COLO668 (cell line): ENCODE data around the gene CD52.
"Not testable (repeated sequence)": the region's sequence is repeated elsewhere in the genome, so short reads cannot be mapped to it uniquely, and the experiment has no call there.

Source experiments
- DNase-seq: peaks from one replicate; lab custom pipeline; 2025; ENCODE audit not compliant: unreplicated experiment; lab: John Stamatoyannopoulos, UW

CD52 gene

DNA sequence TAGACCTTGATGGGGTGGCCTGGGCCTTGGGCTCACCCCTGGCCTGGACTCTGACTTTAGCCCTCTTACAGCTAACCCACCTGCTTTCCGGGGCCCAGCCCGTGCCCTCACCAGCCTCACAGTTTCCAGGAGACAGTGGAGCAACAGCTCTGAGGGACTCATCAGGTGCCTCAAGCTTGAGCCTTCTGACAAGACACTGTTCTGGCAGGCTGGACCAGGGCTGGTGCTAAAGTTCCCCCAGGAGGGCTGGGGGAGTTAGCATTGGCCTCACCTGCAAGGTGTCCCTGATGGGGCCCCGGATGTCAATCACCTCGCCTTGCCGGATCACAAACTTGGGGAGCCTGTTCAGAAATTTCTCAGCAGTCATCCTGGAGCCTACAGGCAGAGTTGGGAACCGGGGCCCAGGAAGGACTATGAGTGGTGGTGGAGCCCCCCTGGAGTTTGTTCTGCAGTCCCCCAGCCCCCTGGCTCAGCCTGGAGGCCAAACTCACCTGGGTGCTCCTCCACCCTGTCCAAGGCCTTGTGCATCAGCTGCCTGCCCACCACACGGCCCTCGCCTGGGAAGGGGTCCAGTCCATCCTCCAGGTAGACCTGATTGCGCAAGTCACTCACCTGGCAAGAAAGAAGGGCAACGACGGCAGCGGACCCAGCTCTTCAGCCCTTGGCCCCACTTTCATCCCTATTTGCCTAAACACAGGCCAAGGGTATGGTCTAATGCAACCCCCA, 33.7 kb upstream of the CD52 start:
- DNase-seq: no peak

DNA sequence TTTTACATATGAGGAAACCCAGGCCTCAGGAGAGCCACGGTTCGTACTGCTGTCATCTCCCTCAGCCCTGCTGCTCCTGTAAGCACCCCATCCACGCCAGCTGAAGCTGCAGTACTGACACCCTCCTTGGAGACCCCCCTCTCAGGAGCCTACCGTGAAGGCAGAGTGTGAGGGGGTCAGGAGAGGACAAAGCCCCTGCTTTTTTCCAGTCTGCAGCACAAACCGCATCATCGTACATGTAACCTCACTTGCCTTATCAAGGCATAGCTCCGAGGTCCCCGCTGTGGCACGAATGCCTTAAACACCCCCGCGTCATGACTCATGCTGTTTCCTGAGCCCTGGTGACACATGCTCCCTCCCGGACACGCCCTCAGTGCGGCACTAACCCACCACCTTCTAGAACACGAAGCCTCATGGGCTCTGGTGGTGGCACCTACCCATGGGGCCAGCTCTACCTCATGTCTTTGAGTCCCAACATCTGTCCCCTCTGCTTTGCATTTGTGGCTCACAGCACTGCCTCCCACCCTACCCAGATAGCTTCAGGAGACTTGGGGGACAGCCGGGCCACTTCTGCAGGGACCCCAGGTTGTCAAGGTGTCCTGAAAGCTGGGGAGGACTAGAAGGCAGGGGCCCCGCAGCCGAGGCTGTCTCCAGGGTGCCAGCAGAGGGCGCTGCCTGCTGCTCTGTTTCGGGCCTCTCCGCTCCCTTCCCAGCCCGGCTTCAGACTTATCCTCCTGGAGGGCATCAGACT, 33.0 kb upstream of the CD52 start:
- peak; percentile 63 for DNase-seq

DNA sequence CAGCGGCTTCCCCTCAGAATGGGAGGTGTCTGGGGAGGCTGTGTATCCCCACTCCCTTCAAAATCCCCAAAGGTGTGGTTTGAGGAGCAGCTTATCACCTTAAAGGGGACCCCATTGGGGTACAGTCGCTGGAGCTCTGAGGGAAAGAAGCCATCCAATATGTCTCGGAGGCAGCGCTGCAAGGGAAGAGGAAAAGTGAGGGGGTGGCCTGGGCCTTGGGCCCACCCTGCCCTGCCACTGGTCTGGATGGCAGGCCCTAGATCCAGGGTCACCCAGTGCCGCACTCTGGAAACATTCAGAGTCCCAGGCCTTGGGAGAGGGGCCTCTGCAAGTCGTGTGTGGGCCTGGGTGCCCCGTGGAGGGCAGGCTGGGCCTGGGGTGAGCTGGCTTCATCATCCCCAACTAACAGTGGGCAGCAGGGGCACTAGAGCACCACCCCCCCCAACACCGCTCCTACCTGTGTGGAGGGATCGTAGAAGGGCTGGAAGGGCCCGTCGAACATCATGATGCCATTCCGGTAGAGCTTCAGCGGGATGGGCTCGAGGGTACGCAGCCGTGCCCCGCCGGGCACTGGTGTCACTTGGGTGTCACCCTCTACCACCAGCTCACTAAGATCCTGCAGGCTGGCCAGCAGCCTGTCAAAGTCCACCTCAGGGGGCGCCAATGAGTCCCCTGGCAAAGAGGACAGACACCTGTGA, 32.2 kb upstream of the CD52 start:
- peak; percentile 61 for DNase-seq

DNA sequence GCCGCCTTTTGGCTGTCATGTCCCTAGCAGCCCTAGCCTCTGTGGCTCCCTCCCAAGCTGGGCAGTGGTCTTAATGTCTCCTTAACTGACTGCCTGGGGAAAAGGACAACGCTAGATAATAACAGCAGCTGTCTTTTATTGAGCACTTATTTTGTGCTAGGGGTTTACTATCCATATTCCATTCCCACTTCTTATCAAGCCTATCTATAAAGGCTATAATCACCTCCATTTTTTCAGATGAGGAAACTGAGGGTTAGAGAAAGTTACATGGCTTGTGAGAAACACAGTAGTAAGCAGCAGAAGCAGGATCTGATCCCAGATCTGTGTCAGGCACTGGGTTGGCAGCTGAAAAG, 31.7 kb upstream of the CD52 start:
- no peak for DNase-seq

DNA sequence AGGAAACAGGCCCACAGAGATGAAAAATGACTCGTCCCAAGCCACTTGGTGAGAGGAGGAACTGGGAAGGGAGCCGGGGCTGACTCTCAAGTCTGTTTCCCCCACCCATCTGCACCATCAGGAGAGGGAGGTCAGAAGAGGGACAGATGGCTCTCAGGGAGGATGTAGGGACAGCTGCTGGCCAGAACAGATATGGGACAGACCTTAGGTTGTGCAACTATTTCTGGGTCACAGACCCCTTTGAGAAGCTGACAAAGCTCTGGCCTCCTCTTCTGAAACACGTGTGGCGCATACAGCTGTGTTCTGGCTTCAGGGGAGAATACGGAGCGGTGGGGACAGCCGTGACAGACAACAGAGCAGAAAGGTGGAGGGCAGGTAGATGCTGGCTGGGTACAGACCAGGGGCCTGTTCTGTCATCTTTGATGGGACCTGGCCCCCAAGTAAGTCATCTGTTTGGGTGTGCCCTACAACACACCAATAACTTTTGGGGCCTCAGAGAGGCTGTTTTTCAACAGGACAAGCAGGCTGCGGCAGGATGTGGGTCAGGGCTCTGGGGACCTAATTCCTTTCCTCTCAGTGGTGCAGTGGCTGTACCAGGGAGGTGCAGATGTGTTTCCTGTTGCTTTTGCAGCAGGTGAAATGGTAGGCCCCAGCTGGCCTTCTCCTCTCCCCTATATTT, 30.6 kb upstream of the CD52 start:
- no peak for DNase-seq

DNA sequence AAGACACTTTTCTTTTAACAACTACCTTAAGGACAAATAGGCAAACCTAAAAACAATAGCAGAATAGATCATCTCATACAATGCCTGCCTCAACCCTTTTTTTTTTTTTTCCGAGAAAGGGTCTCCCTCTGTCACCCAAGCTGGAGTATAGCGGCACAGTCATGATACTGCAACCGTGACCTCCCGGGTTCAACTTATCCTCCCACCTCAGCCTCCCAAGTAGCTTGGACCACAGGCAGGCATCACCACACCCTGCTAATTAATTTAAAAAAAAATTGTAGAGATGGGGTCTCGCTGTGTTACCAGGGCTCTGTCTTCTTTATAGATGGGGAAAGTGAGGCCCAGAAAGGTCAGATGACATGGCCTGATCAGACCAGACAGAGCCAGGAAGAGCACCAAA, 29.9 kb upstream of the CD52 start:
- no peak for DNase-seq

DNA sequence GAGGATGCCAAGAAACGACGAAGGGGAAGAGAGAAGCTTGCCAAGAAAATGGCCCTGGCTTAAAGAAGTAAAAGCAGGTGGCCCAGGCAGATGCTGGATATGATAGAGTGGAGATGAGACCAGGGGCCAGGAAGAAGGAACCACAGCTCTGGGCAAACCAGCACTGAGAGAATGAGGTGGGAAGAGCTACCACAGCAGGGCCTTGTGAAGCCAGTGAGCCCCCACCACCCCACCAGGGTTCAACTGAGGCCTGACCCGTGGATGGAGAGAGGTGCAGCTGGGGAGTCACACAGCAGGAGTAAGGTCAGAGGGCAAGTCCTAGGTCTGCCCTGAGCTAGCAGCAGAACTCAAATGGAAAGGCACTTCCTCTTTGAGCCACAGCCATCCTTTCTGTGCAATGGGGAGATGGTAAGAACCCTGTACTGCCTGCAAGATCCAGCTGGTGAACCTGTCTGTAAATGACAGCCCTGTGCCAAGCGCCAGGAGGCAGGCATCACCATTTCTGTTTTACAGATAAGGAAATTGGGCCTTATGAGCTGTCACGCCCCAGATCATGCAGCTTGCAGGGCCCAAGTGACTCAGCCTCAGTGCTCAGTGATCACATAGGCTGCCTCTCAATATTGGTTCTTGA, 29.3 kb upstream of the CD52 start:
- DNase-seq: no peak

DNA sequence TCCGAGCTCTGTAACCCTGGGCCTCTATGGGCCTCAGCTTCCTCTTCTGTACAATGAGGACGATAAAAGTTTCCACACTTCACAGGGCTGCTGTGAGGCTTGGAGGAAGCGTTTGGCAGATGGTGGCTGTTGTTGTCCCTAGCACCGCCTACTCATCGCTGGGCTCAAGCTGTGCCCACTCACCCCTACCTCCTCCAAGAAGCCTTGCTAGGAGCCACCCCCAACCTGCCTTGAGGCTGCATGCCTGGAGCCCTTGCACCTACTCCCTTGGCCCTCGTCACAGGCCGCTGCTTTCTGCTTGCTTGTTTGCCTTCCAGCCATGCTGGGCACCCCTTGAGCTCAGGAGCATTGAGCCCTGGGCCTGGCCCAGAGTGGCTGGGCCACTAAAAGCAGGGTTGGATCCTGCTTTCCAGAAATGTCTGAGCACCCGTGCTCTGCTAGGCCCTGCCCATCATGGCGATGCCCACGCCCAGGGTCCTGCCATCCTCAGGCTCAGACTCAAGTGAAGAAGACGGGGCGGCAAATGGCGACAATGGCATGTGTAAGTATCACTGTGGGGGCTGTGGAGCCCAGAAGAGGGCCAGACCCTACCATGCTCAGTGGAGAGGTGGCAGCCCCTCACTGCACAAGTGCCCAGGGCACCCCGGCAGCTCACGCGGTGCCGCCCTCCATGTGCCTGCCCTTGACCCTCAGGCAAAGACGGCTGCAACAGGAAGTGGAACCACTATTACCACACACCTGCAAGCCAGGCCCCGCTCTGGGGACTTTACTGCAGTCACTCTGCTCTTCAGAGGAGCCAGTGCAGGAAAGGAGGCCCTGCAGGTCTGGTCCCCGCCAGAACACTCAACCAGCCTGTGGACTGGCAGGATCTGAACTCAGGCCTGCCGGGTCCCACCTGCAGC, 28.3 kb upstream of the CD52 start:
- no peak for DNase-seq

DNA sequence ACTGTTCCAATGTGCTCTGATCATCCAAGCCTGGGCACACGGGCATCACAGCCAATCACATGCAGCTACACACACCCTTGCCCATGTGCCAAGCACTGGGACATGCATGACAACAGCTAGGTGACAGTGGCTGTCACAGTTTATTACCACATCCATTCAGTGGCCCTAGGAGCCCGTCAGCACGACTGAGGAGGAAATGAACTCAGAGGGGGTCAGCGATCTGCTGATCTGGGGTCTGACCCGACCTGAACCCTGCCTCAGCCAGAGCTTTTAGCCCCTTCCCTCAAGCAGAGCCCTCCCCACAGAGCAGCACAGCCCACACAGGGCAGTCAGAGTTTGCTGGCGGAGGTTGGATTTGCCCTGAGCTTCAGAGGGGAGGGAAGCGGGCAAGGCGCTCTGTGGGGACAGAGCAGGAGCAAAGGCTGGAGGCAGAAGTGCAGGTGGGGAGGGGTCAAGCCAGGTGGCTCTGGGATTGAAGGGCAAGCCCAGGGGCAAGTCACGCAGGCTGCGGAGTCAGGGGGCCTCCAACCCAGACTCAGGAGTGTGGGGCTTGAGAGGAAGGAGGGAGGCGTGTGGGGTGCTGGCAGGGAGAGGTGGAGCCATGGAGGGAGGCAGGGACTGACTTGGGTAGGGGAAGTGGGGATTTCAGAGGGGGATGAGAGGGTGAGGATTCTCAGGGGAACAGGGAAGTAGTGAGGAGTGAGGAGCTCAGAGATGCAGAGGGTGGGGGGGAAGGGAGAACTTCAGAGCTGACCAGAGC, 27.5 kb upstream of the CD52 start:
- no peak for DNase-seq

DNA sequence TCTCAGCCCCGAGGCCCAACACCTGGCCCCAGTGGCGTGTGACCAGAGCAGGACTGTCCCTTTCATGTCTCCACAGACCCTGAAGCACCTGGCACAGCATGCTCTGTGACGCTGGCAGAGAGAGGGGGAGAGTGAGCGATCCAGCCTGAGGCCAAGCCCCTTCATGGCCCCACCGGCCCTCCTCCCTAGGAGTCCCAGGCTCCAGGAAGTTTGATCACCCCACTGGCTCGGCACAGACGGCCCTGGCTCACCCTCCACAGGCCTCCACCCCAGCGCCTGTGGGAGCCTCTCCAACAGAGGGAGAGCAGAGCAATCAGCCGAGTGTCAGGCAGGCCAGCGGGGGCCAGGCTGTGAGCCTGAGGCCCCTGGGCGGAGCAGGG, 26.9 kb upstream of the CD52 start:
- no peak for DNase-seq

DNA sequence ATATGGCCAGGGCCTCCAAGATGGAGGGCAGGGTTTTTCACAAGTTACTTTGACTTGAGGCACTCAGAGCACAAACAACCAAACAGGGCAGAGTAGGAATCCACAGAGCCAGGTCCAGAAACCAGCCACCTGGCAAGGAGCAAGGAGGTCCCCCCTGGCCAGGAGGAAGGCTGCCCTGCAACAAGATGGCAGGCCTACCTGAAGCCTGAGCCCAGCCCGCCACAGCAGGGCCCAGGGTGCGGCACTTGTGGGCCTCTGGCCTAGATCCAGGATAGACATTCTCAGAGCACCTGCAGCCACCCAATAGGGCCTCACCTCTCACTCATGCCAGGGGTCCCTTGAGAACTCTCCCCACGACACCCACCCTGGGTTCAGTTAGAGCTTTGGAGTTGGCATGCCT, 26.3 kb upstream of the CD52 start:
- DNase-seq: no peak

DNA sequence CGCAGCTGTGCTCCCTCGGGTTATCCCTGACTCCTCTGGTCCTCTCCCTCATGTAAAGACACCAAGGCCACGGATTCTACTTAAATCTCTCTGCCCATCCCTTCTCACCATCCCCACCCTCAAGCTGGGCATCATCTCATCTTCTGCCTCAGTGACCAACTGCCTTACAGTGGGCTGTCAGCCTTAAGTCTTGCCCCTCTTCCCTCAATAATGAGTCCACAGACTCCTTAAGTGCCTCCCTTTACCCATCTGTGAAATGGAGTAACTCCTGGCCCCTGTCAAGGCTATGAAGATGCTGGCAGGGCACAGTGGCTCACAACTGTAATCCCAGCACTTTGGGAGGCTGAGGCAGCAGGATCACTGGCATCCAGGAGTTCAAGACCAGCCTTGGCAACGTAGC, 25.8 kb upstream of the CD52 start:
- DNase-seq: no peak

DNA sequence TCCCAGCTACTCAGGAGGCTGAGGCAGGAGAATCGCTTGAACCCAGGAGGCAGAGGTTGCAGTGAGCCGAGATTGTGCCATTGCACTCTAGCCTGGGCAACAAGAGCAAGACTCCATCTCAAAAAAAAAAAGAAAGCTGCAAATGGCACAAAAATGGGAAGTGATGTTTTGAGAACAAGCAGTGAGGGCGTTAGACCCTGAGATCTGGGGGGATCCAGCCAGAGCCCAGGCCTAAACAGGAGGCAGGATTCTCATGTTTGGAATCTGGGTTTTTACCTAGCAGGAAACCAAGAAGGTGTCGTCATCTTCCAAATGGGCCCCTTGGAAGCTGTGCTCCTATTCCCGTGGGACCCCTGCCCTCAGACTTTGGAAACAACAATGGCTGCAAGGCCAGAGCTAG, 25.0 kb upstream of the CD52 start:
- DNase-seq: not testable (repeated sequence)

DNA sequence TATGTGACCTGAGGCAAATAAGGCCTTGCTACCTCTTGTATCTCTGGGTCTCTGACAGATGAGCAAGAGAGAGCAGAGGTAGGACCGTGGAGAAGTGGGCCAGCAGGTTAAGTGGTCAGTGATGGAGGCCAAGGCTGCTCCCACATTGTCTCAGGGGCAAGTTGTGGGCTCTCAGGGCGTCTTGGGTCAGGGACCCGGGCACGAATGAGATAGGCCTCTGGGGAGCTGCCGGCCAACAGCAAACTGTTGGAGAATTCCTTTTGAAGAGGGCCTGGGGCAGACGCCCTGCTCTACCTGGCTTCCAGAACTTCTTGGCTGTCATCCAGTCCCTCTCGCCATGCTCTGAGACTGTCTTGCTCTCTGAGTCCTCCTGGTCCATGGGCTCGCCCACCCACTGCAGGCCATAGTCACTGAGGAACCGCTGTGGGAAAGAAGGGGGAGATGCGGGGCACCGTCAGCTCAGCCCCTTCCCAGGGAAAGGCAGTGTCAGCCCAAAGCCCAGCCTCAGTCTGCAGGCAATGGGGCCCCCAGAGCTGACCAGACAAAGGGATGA, 23.8 kb upstream of the CD52 start:
- no peak for DNase-seq

DNA sequence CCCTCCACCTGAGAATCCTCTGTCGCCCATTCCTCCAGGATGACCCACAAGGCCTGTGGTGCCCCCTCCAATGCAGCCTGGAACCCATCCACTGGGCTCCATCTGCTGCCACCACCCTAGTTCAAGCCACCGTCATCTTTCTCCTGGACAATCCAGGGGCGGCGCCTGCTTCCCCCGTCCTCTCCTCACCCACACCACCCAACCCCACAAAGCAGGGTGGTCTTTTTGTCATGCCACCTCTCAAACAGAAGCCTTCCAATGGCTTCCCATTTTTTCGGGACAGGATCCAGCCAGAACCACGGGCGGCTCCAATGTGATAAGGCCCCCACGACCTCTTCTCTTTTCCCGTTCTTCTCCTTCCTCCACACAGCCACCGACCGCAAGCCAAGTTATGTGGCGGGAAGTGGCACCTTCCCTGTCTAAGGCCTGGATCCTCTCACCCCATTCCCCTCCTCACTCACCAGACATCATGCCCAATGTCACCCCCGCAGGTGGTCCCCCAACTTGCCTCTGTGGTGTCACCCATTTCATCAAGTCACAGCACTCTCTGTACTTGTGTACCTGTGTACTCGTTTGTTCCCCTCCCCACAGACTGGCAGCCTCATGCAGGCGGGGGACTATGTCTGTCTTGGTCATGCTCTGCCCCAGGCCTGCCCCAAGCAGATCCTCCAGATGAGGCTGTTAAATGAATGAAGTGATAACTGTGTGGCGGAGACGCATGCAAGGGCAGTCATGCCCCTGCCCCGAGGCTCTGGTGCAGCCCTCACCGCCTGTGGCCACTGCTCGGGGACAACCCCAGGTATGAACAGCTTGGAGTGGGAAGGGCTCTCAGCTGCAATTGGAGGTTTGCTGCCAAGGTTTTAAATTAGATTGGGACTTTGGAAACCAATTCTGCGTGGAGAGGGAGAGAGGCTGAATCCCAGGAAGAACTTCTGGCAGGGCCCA, 22.3 kb upstream of the CD52 start:
- no peak for DNase-seq

DNA sequence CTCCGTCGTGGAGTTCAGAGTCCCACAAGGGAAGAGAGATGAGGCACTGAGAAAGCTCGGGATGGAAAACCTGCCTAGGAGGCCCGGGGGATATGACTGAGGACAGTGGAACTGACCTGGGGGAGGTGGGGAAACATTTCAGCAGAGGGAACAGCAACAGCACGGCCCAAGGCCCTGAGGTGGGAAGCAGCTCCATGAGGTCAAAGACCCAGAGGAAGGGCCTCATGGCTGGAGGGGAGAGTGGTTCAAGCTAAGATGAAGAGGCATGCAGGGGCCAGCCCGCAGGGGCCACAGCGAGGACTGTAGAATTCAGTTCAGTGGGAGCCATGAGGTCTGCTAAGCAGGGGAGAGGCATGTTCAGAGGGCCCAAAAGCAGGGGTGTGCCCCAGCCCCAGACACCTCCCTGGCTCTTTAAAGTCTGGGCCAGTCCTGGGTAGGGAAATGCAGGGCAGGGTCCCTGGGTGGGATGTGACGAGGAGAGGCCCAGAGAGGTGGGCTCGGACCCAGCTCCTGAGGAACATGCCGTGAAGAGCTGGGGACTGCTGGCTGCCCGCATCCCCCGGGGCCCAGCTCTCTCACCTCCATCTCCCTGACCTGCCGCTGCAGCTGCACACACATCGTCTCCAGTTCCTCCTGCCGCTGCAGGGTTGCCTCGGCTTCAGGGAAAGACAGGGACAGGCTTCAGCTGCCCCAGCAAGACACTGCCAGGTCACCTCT, 21.3 kb upstream of the CD52 start:
- no peak for DNase-seq

DNA sequence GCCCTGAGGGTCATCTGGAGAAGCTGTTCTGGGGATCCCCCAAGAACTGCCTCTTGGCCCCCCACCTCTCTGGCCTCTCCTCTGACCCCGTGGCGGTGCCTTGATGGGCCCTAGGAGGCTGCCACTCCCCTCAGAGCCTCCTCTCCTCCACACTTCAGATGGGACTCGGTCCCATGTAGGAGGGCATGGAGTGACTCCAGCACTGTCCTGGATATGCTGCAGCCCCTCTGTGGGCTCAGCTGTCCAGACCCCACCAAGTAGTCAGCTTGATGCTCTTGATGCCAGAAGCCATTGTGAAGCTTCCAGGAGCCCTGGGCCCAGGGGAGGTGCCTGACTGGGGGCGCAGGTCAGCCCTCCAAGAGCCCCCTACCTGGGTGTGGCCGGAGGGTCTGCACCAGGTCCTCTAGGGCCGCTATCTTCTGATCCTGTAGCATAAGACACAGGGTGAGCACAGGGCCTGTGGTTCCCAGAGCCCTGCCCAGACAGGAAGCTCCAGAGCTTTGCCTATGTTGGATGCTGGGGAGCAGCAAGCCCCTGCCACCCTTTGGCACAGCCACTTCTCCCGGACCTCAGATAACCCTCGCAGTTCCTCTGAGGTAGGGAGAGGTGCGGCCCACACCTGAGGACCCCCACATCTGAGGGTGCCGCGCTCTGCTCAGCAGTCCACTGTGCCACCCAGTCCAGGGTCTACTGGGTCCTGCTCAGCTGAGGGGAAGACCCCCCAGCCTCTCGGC, 20.5 kb upstream of the CD52 start:
- no peak for DNase-seq
